ENCODE measurements around the gene ETS1. TPM values are rescaled to one million over a fixed set of nuclear protein-coding genes. Genes with fewer than 3 reads are reported as not detected.
"Not testable (repeated sequence)": the region's sequence is repeated elsewhere in the genome, so short reads cannot be mapped to it uniquely, and the experiment has no call there.

ETS1 gene
- total RNA-seq, 4 donors from 2014 or later, result 72.4 to 211 (median 165) TPM

DNA sequence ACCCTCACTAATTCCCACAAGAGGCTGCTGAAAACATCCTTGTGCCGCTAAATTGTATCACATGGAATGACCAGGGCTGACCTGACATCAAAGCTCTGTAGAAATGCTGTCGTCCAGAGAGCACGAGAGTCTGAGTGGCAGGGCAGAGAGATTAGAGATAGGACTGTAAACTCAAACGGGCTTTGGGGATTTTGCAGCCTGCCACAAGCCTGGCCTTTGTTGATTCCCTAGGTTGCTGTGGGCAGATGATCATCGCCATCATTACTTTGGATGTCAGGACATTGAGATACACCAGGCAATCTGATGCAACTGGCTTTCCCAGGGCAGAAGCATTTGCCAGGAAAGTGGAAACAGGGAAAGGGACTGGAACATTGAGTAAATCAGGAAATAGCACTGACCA is 131.6 kb downstream of the ETS1 start:
- no peak for ATAC-seq (ENCODE audit: low FRiP score)
- TF ChIP-seq, protein P1, sequence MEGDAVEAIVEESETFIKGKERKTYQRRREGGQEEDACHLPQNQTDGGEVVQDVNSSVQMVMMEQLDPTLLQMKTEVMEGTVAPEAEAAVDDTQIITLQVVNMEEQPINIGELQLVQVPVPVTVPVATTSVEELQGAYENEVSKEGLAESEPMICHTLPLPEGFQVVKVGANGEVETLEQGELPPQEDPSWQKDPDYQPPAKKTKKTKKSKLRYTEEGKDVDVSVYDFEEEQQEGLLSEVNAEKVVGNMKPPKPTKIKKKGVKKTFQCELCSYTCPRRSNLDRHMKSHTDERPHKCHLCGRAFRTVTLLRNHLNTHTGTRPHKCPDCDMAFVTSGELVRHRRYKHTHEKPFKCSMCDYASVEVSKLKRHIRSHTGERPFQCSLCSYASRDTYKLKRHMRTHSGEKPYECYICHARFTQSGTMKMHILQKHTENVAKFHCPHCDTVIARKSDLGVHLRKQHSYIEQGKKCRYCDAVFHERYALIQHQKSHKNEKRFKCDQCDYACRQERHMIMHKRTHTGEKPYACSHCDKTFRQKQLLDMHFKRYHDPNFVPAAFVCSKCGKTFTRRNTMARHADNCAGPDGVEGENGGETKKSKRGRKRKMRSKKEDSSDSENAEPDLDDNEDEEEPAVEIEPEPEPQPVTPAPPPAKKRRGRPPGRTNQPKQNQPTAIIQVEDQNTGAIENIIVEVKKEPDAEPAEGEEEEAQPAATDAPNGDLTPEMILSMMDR (IDR thresholded peaks at IDR 0.05), result no peak

DNA sequence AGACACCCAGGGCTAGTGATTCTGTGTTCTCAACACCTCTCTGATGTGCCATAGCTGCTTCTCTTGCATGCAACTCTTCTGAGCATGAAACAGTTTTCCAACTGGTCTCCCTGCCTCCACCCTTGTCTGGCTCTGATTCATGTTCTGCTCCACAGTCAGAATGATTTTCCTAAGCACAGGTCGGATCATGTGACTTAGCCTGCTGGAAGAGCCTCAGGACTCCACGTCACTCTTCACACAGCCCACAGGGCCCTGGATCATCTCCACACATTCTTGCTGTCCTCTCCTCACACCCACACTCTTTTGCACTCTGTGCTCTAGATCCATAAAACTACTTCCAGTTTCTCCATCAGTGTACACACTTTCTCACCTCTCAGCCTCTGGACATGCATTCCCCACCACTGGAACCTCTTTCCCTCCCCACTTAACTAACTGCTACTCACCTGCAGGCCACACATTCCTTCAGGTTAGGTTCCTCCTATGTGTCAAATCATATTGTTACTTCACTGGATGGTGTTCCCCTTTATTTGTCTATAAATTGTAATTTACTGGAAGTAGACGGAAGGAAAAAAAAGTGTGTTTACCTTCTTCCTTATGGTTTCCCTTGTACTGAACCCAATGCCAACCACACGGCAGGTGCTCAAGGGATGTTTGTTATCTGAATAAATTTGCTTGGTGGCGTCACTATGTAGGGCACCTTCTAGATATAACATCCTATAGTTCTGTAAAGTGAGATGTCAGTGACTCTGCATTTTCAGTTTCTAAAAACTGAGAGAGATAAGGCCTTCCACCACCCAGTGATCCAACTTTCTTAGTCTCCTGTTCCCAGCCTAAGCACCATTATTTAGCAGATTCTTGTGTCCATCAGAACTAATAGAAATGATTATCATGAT is 133.7 kb downstream of the ETS1 start:
- no peak for DNase-seq (ENCODE audit: low spot score)
- peak; percentile 90 for ATAC-seq (ENCODE audit: low FRiP score)
- TF ChIP-seq, protein P1 (IDR thresholded peaks at IDR 0.05), result no peak

More for the DNA sequence above, 131.6 kb downstream of the ETS1 start:
- DNase-seq (ENCODE audit: low spot score), result no peak

DNA sequence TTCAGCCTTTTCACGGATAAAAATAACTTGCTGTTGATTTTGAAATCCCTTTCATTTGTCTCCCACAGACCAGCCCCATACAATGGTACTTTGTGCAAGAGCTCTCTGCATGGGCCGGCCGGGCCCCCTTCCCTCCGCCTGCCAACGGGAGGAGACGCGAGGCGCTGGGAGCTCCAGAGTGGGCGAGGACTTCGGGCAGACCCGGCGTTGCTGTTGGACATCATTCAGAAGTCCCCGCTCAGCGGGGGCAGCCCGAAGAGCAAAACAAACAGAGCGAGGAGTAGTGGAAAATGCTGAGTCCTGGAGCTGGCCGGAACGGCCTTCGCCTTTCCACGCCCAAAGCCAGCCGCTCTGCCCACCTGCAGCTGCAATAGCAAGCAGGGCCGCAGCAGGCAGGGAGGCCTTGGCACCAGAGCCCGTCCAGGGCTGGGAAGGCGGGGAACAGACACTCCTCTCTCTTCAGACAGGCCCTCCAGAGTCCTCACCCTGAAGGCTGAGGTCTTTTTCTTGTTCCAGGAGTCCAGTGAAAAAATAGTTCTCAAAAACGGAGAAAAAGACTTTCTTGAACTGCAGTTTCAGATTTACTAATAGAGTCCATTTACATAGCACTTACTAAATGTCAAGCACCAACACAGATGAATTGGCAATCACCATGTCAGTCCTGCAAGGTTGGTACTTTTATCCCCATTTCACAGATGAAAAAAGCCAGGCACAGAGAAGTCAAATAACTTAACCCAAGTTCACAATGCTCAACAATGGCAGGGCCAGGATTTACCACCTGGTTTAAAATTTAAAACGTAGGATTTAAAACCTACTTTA is 135.5 kb downstream of the ETS1 start:
- ATAC-seq (ENCODE audit: low FRiP score) (peak; percentile 68), DNase-seq (ENCODE audit: low spot score) (no peak)
- TF ChIP-seq, protein P1 (IDR thresholded peaks at IDR 0.05), result no peak

DNA sequence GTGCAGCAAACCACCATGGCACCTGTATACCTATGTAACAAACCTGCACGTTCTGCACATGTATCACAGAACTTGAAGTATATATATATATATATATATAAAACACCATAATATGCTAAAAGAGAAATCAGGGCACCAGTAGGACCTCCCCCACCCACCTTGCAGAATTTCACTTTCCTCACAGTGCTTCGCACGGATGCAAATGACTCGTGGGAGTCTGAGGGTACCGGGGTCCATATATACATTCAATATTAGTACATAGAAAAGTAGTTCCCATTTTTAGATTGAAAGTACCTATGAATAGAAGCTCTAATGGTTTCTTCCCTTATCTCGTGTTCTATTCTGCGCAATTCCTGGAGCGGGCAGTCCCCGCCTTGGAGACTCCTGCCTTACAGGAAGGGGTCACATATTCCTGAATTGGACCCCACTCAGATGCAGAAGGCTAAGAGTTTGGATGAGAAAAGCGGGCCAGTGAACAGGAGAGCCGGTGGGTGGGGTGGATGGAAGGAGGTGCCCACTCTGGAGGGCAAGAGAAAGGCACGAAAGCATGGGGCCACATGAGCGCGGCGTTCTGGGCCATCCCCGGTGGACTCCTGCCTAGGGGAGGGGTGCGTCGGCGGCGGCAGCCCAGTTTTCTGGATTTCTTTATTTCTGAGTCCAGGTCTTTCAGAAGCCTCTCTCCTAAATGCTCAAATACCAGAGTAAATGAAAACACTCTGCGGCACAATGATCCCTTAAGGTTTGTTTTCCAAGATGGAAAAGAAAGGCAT is 136.3 kb downstream of the ETS1 start:
- no peak for ATAC-seq (ENCODE audit: low FRiP score)

DNA sequence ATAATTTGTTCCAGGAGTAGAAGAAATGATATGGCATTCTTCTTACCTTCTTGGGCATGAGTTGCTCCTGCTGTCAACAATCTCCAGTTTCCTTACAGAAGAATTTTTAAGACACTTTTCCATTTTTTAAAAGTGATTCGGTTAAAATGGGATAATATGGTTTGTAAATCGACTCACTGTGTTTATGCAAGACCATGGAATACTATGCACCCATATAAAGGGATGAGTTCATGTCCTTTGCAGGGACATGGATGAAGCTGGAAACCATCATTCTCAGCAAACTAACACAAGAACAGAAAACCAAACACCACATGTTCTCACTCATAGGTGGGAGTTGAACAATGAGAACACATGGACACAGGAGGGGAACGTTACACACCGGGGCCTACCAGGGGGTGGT is 136.9 kb downstream of the ETS1 start:
- not testable (repeated sequence) for DNase-seq (ENCODE audit: low spot score); ATAC-seq (ENCODE audit: low FRiP score)

More for the DNA sequence above, 136.3 kb downstream of the ETS1 start:
- DNase-seq (ENCODE audit: low spot score), result no peak
- TF ChIP-seq, protein P1 (IDR thresholded peaks at IDR 0.05), result no peak

DNA sequence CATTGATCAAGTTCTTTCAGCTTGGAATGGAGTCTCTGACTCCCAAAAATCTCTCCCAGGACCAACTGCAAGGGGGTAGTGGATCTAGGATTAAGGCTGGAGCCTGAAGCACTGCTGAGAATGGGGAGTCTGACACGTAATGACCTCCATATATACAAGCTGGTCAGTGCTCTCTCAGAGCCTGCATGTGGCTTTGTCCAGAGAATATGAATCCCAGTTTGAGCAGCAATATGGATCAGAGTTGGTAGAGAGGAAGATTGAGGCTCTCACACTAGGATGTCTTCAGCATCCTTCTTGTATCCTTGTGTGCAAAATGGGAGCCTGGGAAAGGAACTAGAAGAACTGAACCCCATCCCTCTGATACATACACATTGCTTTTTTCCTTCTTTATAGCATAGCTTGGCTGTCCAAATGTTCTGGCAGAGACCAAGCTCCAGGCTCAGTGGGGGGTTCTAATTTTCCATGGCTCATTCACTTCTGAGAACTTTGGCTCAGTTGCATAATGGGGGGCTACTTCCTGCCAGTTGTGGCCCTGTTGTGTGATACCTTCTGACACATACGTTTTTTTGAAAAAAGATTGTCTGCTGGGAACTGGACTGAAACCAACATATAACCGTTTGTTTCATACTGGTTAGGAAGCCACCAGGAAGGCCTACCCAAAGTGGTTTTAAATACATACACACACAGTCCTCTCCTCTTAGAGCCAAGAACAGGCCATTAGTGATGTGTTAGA is 138.2 kb downstream of the ETS1 start:
- ATAC-seq (ENCODE audit: low FRiP score) (no peak), DNase-seq (ENCODE audit: low spot score) (no peak)
- TF ChIP-seq, protein P1 (IDR thresholded peaks at IDR 0.05), result no peak
